Dedifferentiated amniotic fluid mesenchymal stem cell (primary cell): ENCODE measurements around the gene JDP2.

Experiments
- DNase-seq: peaks from one replicate; pipeline ENCODE4 v3.0.0-alpha.2; 2016; ENCODE audit errors: extremely low spot score

JDP2 gene

DNA sequence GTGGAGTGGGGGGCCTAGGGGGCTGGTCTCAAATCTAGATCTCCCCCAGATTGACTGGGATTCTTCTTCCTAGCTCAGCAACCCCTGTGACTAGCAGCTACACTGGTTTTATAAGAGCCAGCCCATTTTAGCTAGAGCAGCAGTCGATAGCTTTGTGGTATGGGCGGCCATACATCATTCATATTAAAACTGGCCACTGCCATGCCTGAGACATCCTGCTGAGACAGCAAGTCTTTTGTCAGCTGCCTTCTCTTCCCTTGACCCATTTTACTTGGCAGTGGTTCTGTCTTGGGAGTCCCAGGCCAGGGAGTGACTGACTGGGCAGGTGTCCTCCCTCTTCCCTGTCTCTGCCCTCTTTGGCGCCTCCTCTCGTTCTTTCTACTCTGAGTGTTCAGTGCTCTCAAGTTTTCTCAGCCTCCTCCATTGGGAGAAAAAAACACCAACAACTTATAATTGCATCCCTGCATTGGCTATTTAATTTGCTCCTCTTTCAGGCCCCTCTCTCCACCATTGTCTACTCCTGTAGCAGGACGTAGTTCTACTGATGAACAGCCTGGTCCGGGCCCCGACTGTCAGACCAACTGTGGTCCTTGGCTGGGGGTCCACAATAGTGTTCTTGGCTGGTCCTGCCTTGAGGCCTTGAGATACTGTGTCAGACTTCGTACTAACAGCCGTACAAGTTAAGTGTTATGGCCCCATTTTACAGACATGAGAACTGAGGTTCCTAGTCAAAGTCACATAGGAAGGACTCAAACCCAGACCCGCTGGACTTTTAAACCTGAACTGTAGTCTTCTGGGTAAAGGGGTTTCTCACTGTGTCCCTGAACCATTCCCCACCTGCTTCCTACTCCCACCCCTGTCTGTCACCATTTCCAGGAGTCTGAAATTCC lies 18.3 kb upstream of the JDP2 start:
- no peak for DNase-seq

DNA sequence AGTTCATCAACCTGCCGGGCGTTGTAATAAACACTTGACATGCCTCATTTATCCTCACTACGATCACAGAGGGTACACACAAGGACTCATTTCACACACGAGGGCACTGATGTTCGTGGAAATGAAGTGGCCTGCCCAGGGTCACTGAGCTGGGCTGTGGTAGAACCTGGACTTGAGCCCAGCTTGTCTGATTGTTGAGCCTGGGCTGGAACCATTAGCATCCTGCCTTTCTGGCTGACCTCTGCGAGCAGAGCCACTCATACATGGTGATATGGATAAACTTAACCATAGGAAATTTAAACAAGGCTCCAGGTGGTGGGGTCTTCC lies 16.6 kb upstream of the JDP2 start:
- no peak for DNase-seq

- DNase-seq, result no peak
Measured at GRCh38 chr14:75413013-75413412, 14.8 kb upstream of the JDP2 start.

- DNase-seq, result no peak
Measured at GRCh38 chr14:75417674-75418073, 10.1 kb upstream of the JDP2 start.

GRCh38 chr14:75418850-75419768 lies 8.7 kb upstream of the JDP2 start:
- DNase-seq, result no peak

- DNase-seq, result peak; percentile 23
Measured at GRCh38 chr14:75422169-75422568, 5.7 kb upstream of the JDP2 start.

DNA sequence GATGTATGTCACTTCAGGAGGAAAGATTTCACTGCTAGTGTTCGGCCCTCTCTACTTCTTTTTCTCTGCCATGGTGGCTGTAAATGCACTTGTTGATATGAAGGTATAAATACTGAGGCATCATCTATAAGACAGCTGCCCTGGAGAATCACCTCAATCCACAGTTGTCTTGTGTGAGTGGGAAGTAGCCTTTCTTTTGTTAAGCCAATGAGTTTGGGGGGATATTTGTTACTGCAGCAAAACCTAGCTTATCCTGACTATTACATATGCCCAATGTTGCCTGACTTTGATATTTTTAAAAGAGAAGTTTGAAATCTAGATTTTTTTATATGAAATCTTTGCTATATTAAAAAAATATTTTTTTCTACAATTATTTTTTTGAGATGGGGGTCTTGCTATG lies 3.3 kb upstream of the JDP2 start:
- DNase-seq, result no peak

GRCh38 chr14:75425446-75425845 lies 2.4 kb upstream of the JDP2 start:
- no peak for DNase-seq

DNA sequence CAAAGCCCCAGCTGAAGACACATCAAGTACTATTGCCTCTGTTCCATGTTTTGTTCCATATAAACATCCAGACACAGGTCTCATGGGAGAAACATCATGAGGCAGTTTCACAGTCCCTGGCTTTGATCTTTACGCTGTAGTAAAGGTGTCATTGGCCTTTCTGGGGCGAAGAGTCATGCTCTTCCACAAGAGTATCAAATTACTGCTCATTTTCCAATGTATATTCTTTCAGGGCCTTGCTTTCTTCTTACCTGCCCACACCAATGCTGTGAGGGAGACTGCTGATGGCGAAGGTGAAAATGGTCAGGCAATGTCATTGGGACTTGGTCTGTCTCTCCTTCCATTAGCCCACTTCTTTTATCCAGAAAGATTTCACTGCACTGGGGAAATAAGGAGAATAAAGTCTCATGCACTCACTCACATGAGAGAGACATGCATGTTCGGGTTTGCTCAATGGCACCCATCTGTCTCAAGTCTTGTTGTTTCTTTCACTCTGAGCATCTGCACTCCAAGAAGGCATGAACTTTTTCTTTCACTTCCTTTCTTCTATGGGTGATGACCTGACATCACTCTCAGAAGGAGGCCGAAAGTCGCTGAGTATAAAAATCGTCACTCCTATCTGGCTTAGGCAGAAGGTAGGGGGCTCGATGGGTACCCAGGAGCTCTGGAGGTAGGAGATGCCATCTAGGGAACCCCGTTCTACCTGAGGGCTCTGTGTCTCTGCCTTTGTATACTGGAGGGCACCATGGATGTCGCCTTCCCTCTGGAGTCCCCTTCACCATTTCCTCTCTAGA lies 1.3 kb upstream of the JDP2 start:
- no peak for DNase-seq

GRCh38 chr14:75427126-75427481 lies 718 bp upstream of the JDP2 start:
- DNase-seq, result no peak

GRCh38 chr14:75428230-75429104 lies 645 bp downstream of the JDP2 start:
- no peak for DNase-seq

- no peak for DNase-seq
Measured at GRCh38 chr14:75429562-75429961, 1.7 kb downstream of the JDP2 start.

DNA sequence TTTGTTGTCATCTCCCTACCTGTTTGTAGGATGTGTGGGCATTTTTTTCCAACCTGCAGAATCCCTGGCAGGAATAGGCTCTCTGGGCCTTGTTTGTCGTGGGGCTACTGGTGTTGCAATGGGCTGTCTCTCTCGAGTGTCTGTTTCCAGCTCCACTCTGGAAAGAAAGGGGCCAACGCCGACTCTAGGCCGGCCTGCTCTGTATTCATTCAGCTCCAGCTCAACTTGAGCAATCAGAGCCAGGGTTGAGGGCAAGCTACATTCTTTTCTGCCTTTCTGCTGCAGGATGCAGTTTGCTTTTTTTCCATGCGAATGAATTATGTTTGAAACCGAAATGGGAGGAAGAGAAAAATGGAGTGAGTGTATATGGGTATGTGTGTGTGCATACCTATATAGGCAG lies 2.3 kb downstream of the JDP2 start:
- peak; percentile 48 for DNase-seq

GRCh38 chr14:75430526-75430925 lies 2.7 kb downstream of the JDP2 start:
- DNase-seq, result peak; percentile 51

DNA sequence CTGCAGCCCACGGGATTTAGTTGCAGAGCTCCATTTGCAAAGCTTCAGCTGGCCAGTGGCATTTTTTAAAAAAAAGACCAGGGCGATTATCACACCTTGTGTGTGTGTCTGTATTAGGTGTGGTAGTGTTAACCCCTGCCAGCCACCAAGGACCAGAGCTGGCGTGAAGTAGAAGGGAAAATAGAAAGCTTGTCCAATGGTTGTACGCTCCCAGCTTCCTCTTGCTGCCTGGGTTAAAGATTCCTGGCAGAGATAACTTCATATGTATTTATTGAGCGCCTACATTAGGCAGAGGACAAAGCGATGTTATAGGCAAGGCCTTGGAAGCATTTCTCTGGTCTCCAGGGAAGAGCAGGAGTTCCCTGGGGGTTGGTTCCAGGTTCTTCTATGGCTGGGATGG lies 3.2 kb downstream of the JDP2 start:
- no peak for DNase-seq

GRCh38 chr14:75431827-75432226 lies 4.0 kb downstream of the JDP2 start:
- DNase-seq, result no peak

- DNase-seq, result no peak
Measured at GRCh38 chr14:75432411-75432810, 4.6 kb downstream of the JDP2 start.

DNA sequence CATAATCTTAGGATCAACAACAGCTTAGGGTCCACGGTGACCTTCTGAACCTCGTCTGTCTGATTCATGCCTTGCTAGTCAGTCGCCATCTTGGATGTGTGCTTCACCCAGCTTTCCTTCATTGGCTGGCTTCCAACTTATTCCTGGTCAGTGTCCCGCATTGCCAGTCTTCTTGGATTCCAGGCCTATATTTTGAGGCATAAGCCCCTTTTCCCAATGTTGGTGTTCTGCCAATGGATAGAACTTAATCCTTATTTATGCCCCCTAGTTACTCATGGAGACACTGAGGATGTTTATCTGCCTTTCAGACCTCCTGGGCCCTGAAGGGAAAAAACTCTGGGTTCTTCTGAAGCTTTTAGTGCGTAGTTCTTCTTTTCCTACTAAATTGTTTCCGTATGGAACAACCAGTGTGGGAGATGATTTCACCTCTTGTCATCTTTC lies 5.8 kb downstream of the JDP2 start:
- DNase-seq, result peak; percentile 35

GRCh38 chr14:75434138-75434889 lies 6.5 kb downstream of the JDP2 start:
- no peak for DNase-seq

- DNase-seq, result no peak
Measured at GRCh38 chr14:75434890-75435248, 7.0 kb downstream of the JDP2 start.
